IMR-90 (cell line): Measurements from ENCODE around the gene LEMD3. TPM values are rescaled to one million over a fixed set of nuclear protein-coding genes. Genes with fewer than 3 reads are reported as not detected.
A peak's percentile ranks its signal among the peaks of the same experiment; 100 is the strongest.

Experiments
- ATAC-seq: fragments of 200-7000 bp; cut with Tn5 transposase; 2 replicates; pipeline ENCODE4 v1.9.1; 2020; ENCODE audit warnings: low read depth, mild to moderate bottlenecking, moderate library complexity
- Bru-seq: library from RNA; stranded (reverse); fragments of 400-500 nt; gene quantifications from one replicate; lab custom pipeline; 2021; lab: Mats Ljungman, UMichigan
- BruChase-seq, 2 experiments: library from RNA; stranded (reverse); fragments of 400-500 nt; gene quantifications; one replicate each; lab custom pipeline; 2021; lab: Mats Ljungman, UMichigan
- BruUV-seq: library from RNA; stranded (reverse); fragments of 400-500 nt; replicated peaks from 2 replicates; lab custom pipeline; 2021; lab: Mats Ljungman, UMichigan
- CTCF ChIA-PET: fragments of 300-600 bp; formaldehyde crosslinking; extraction: SDS; loops from one replicate; lab custom pipeline; 2021; ENCODE audit warnings: antibody characterized with exemption; lab: Yijun Ruan, JAX
- POLR2A ChIA-PET: fragments of 300-600 bp; sonication (Branson Sonifier 250); formaldehyde crosslinking; loops from one replicate; lab custom pipeline; 2022; ENCODE audit warnings: antibody characterized with exemption; ENCODE audit not compliant: unreplicated experiment; lab: Charles Lee
- DNase-seq: peaks from one replicate; pipeline ENCODE4 v3.0.0; 2013
- H2AFZ ChIP-seq: replicated peaks from 2 replicates; pipeline ENCODE3; 2013; ENCODE audit warnings: low read length, mild to moderate bottlenecking; ENCODE audit not compliant: poor library complexity
- H2AK5ac ChIP-seq: 2 replicates; pipeline ENCODE4 v1.6.1; 2013; ENCODE audit warnings: low read depth, low read length, inconsistent platforms
- H2AK9ac ChIP-seq: replicated peaks from 2 replicates; pipeline ENCODE3; 2013; ENCODE audit warnings: mild to moderate bottlenecking, low read depth, low read length, moderate library complexity; ENCODE audit not compliant: poor library complexity
- H2BK120ac ChIP-seq: 2 replicates; pipeline ENCODE4 v1.6.1; 2013; ENCODE audit warnings: low read depth, low read length, inconsistent platforms
- H2BK15ac ChIP-seq: 3 replicates; pipeline ENCODE4 v1.6.1; 2013; ENCODE audit warnings: low read depth, low read length, inconsistent platforms
- H2BK20ac ChIP-seq: 2 replicates; pipeline ENCODE4 v1.6.1; 2013; ENCODE audit warnings: low read depth, mild to moderate bottlenecking, inconsistent platforms, low read length, moderate library complexity
- H2BK5ac ChIP-seq: 2 replicates; pipeline ENCODE4 v1.6.1; 2013; ENCODE audit warnings: mild to moderate bottlenecking, low read depth, low read length, inconsistent platforms; ENCODE audit not compliant: poor library complexity, severe bottlenecking
- H3K14ac ChIP-seq: replicated peaks from 2 replicates; pipeline ENCODE4 v1.6.1; 2013; ENCODE audit warnings: low read depth, low read length, inconsistent platforms
- H3K18ac ChIP-seq: 2 replicates; pipeline ENCODE4 v1.6.1; 2013; ENCODE audit warnings: low read depth, low read length, control low read depth
- H3K23ac ChIP-seq: 2 replicates; pipeline ENCODE4 v1.6.1; 2013; ENCODE audit warnings: low read depth, low read length, inconsistent platforms
- H3K27ac ChIP-seq: 2 replicates; pipeline ENCODE4 v1.5.1; 2013; ENCODE audit warnings: mild to moderate bottlenecking, control low read depth, low read length; ENCODE audit not compliant: insufficient read depth
- H3K27me3 ChIP-seq: 2 replicates; pipeline ENCODE4 v1.6.1; 2013; ENCODE audit warnings: low read length; ENCODE audit not compliant: control insufficient read depth, insufficient read depth
- H3K36me3 ChIP-seq: 2 replicates; pipeline ENCODE4 v1.6.1; 2013; ENCODE audit warnings: low read length, mixed read lengths; ENCODE audit not compliant: control insufficient read depth, insufficient read depth
- H3K4ac ChIP-seq: 2 replicates; pipeline ENCODE4 v1.6.1; 2013; ENCODE audit warnings: low read depth, low read length, inconsistent platforms
- H3K4me1 ChIP-seq: 2 replicates; pipeline ENCODE4 v1.6.1; 2013; ENCODE audit warnings: low read length, mixed read lengths; ENCODE audit not compliant: control insufficient read depth, insufficient read depth
- H3K4me2 ChIP-seq: 2 replicates; pipeline ENCODE4 v1.6.1; 2013; ENCODE audit warnings: low read depth, mild to moderate bottlenecking, control low read depth, low read length, moderate library complexity
- H3K4me3 ChIP-seq: 2 replicates; pipeline ENCODE4 v1.5.1; 2013; ENCODE audit warnings: low read depth, mild to moderate bottlenecking, control low read depth, low read length, moderate library complexity; ENCODE audit not compliant: insufficient read depth
- H3K56ac ChIP-seq: 2 replicates; pipeline ENCODE4 v1.6.1; 2013; ENCODE audit warnings: low read length, inconsistent platforms; ENCODE audit not compliant: insufficient read depth; ENCODE audit errors: extremely low read depth
- H3K79me1 ChIP-seq, 2 experiments: 2 replicates each; pipeline ENCODE4 v1.6.1; 2013; ENCODE audit warnings: low read length in 2 of 2, inconsistent platforms in 1 of 2, low read depth in 1 of 2
- H3K9ac ChIP-seq: 2 replicates; pipeline ENCODE4 v1.6.1; 2013; ENCODE audit warnings: low read depth, low read length, control low read depth
- H3K9me1 ChIP-seq: 2 replicates; pipeline ENCODE4 v1.6.1; 2013; ENCODE audit warnings: low read length, inconsistent platforms; ENCODE audit not compliant: insufficient read depth
- H3K9me3 ChIP-seq: 2 replicates; pipeline ENCODE4 v1.6.1; 2013; ENCODE audit warnings: low read length; ENCODE audit not compliant: control insufficient read depth, insufficient read depth
- H4K20me1 ChIP-seq: 2 replicates; pipeline ENCODE4 v1.6.1; 2013; ENCODE audit warnings: low read length, inconsistent platforms; ENCODE audit not compliant: insufficient read depth
- H4K5ac ChIP-seq: 2 replicates; pipeline ENCODE4 v1.6.1; 2013; ENCODE audit warnings: mild to moderate bottlenecking, low read depth, low read length, control low read depth
- H4K8ac ChIP-seq, 2 experiments: 2 replicates each; pipeline ENCODE4 v1.6.1; 2013; ENCODE audit warnings: low read depth in 2 of 2, low read length in 2 of 2, control low read depth in 1 of 2, inconsistent platforms in 1 of 2
- H4K91ac ChIP-seq: 2 replicates; pipeline ENCODE4 v1.6.1; 2013; ENCODE audit warnings: low read depth, low read length, inconsistent platforms; ENCODE audit not compliant: insufficient read depth
- CHD1 ChIP-seq: IDR thresholded peaks from 2 replicates; pipeline ENCODE4 v1.6.1; 2012; ENCODE audit warnings: low read depth, low read length, improper control_type of control experiment
- CTCF ChIP-seq: conservative IDR thresholded peaks from 2 replicates; pipeline ENCODE4 v1.5.1; 2012; ENCODE audit warnings: mild to moderate bottlenecking, low read depth, low read length, improper control_type of control experiment
- ELK1 ChIP-seq: fragments of 150-350 bp; IDR thresholded peaks from 2 replicates; pipeline ENCODE4 v1.6.1; 2016; ENCODE audit warnings: low read depth, mild to moderate bottlenecking, low read length, moderate library complexity, borderline replicate concordance
- FOS ChIP-seq: fragments of 150-350 bp; IDR thresholded peaks from 2 replicates; pipeline ENCODE4 v1.6.1; 2016; ENCODE audit warnings: low read depth, low read length
- MAZ ChIP-seq: IDR thresholded peaks from 2 replicates; pipeline ENCODE4 v1.6.1; 2012; ENCODE audit warnings: low read depth, mild to moderate bottlenecking, low read length, improper control_type of control experiment, moderate library complexity, borderline replicate concordance
- POLR2A ChIP-seq: IDR thresholded peaks from 2 replicates; pipeline ENCODE4 v1.6.1; 2012; ENCODE audit warnings: mild to moderate bottlenecking, low read depth, low read length
- RCOR1 ChIP-seq: IDR thresholded peaks from 2 replicates; pipeline ENCODE4 v1.6.1; 2012; ENCODE audit warnings: mild to moderate bottlenecking, low read length, improper control_type of control experiment; ENCODE audit not compliant: insufficient replicate concordance
- USF2 ChIP-seq: fragments of 150-350 bp; IDR thresholded peaks from 2 replicates; pipeline ENCODE4 v1.6.1; 2017; ENCODE audit warnings: mild to moderate bottlenecking, antibody characterized with exemption, low read length, low read depth
- WGBS, 2 experiments: methylation state at CpG; one replicate each; pipeline versions ENCODE4 v1.1.5 to v1.1.7; 2013; ENCODE audit warnings: missing lambda C conversion rate in 2 of 2; ENCODE audit not compliant: insufficient read length in 1 of 2; ENCODE audit errors: extremely low coverage in 2 of 2; 5-methylcytosine and 5-hydroxymethylcytosine counted together
- dilution Hi-C: fragments of 300-500 bp; cut with HindIII; formaldehyde crosslinking; loops from one replicate; pipeline ENCODE4 v1.14.3; 2018; ENCODE audit warnings: low sequenced_read_pairs; ENCODE audit not compliant: unreplicated experiment
- in situ Hi-C: fragments of 300-500 bp; cut with MboI; formaldehyde crosslinking; loops from 3 replicates; pipeline ENCODE4 v1.14.3; 2019; ENCODE audit warnings: low sequenced_read_pairs, inconsistent platforms, mixed read lengths
- intact Hi-C: fragments of 100-400 bp; cut with micrococcal nuclease; formaldehyde crosslinking; loops from 2 replicates; pipeline ENCODE4 v1.10.0; 2022
- long read RNA-seq: library from polyadenylated mRNA; unstranded; transcript quantifications from one replicate; pipeline ENCODE4 v2.0.0, GENCODE V29; 2021; ENCODE audit not compliant: unreplicated experiment
- polyA plus RNA-seq, 3 experiments: library from polyadenylated mRNA; depleted of rRNA; stranded (reverse); fragments of >200 nt; gene quantifications; 2 replicates each; pipeline ENCODE4 v1.2.3, GENCODE V29; 2012; ENCODE audit warnings: low replicate concordance in 1 of 3
- total RNA-seq: library from RNA; depleted of rRNA; stranded (reverse); fragments of >200 nt; gene quantifications from 2 replicates; pipeline ENCODE4 v1.2.3, GENCODE V29; 2012; rRNA removed

The LEMD3 gene
- 9.9 and 20.3 TPM in 2 replicates for total RNA-seq
- polyA plus RNA-seq (2012; rRNA removed) = 5.2 and 5.5 TPM in 2 replicates
- polyA plus RNA-seq (2012; cell fraction: cytosol; rRNA removed) = 1.9 and 3.6 TPM in 2 replicates
- polyA plus RNA-seq (2012; cell fraction: nucleus; rRNA removed; ENCODE audit: low replicate concordance) = 10.0 and 11.3 TPM in 2 replicates
- percentile 76 among the genes with signal in this experiment for Bru-seq, nascent RNA
- percentile 60 among the genes with signal in this experiment for BruChase-seq, experiment 1, labeled RNA remaining after a 6-hour chase
- percentile 77 among the genes with signal in this experiment for BruChase-seq, experiment 2, labeled RNA remaining after a 2-hour chase
- long read RNA-seq, full-length matches to known transcripts = 26 of 31 reads
- long read RNA-seq, partial matches to known transcripts = 1 of 31 reads
- long read RNA-seq, other reads (novel, unspliced or antisense) = 4 of 31 reads

- no TSS peak for BruUV-seq
- Histone ChIP-seq H2AK5ac (0 out of 2 replicates have a peak within 1 kb of the TSS, but pooled peaks have one; percentile 24), H2BK20ac (no peak within 1 kb of the TSS; the same call in 1 of the 2 replicates), H4K91ac (peak within 1 kb of the TSS; percentile 93), H3K9me3 (no peaks in the 10 kb centered on the region), H3K9ac (peak within 1 kb of the TSS; percentile 95), H2BK120ac (peak within 1 kb of the TSS; percentile 82; the same call in 1 of the 2 replicates), H3K4ac (peak within 1 kb of the TSS; percentile 89), H3K9me1 (no peaks in the 10 kb centered on the region), H3K27me3 (no peaks in the 10 kb centered on the region; the same call in 1 of the 2 replicates), H3K27ac (peak within 1 kb of the TSS; percentile 92), H4K5ac (peak within 1 kb of the TSS; percentile 84), H4K20me1 (peaks cover 30% of the 10 kb centered on the region), H3K23ac (peak within 1 kb of the TSS; percentile 87), H3K14ac (peak within 1 kb of the TSS; percentile 99), H3K4me3 (peak within 1 kb of the TSS; percentile 89), H2BK15ac (no peak within 1 kb of the TSS; the same call in 2 of the 3 replicates), H3K18ac (peak within 1 kb of the TSS; percentile 82), H2BK5ac (peak within 1 kb of the TSS; percentile 80), H2AFZ (peak within 1 kb of the TSS; percentile 99), H2AK9ac (peak within 1 kb of the TSS; percentile 71), H3K4me1 (peaks cover 2% of the 10 kb centered on the region; the same call in 1 of the 2 replicates), H3K79me1 (peaks cover 14 to 31% of the 10 kb centered on the region in 2 experiments), H4K8ac (peak within 1 kb of the TSS; percentile 95 to 99), H3K4me2 (peak within 1 kb of the TSS; percentile 98), H3K36me3 (no peaks in the 10 kb centered on the region), H3K56ac (peak within 1 kb of the TSS; percentile 69; the same call in 1 of the 2 replicates)
- peak; percentile 85 for DNase-seq
- intact Hi-C loops = loop anchor here (5.0 kb wide), 1 partner anchor 113 kb away; no protein-coding TSS in a partner anchor
- dilution Hi-C loops = no loop called here
- 0% methylated on average over 48 of the region's 91 CpGs; no CpG with 5 or more reads in 1 of the 2 experiments for WGBS, 2 experiments
- ChIA-PET CTCF (interaction anchor here (0.7 to 0.9 kb wide), 2 partner anchors 15 to 32 kb away, joined by 3 read pairs; no protein-coding TSS in a partner anchor), POLR2A (interaction anchor here (0.7 to 0.9 kb wide), 2 partner anchors 27 to 310 kb away, joined by 3 read pairs; no protein-coding TSS in a partner anchor)
- peak; percentile 93 for ATAC-seq
- TF ChIP-seq CTCF = 0 out of 2 replicates have a peak, but pooled peaks have one; percentile 0
- peak; percentile 96 for TF ChIP-seq POLR2A
- no peak for TF ChIP-seq CHD1
- TF ChIP-seq MAZ = peak; percentile 37; the same call in 1 of the 2 replicates
- peak; percentile 71; the same call in 1 of the 2 replicates for TF ChIP-seq ELK1
- peak; percentile 43; the same call in 1 of the 2 replicates for TF ChIP-seq USF2
- no peak for TF ChIP-seq RCOR1
- TF ChIP-seq FOS = no peak
- in situ Hi-C loops = no loop called here
These were observed at the start of gene LEMD3 for GRCh38 chr12:65169320-65170208. LEMD3 (plus strand) TSS chr12:65169583; CDS start chr12:65169597, 14 bp downstream.
